K562 (cell line): Measurements from ENCODE around the gene CNTRL. TPM values are rescaled to one million over a fixed set of nuclear protein-coding genes. Genes with fewer than 3 reads are reported as not detected.

Experiments used
- E2F3 ChIP-seq: fragments of 250-450 bp; sonication (Bioruptor Pico); IDR thresholded peaks from 2 replicates; pipeline ENCODE4 v1.4.0; 2020; ENCODE audit warnings: mild to moderate bottlenecking
- MED1 ChIP-seq: sonication (generic); formaldehyde crosslinking; IDR thresholded peaks from 2 replicates; pipeline ENCODE4 v1.8.1; 2023; ENCODE audit warnings: missing genetic modification reagents, borderline replicate concordance
- STAT5B ChIP-seq: fragments of 250-450 bp; sonication (Bioruptor Pico); IDR thresholded peaks from 2 replicates; pipeline ENCODE4 v1.8.0; 2021; ENCODE audit warnings: mild to moderate bottlenecking, inconsistent platforms
- ZNF217 ChIP-seq: sonication (generic); formaldehyde crosslinking; IDR thresholded peaks from 2 replicates; pipeline ENCODE4 v1.8.0; 2022; ENCODE audit warnings: mild to moderate bottlenecking, missing genetic modification reagents
- ZNF41 ChIP-seq: fragments of 250-450 bp; sonication (Bioruptor Pico); conservative IDR thresholded peaks from 2 replicates; pipeline ENCODE4 v1.4.0; 2020; ENCODE audit warnings: mild to moderate bottlenecking
- polyA plus RNA-seq, 8 experiments: library from polyadenylated mRNA; depleted of rRNA in 4 of 8; stranded (reverse) in 5 of 8; unstranded in 3 of 8; fragments of >200 nt; fragmentation: Nextera tagmentation in 2 of 8; fragmentation: Illumina TruSeq in 1 of 8; extraction: Ambion mirVana in 2 of 8; extraction: Trizol in 1 of 8; gene quantifications; 2 replicates each; pipeline versions ENCODE4 v1.2.1 to v1.2.3, GENCODE V29; 2011 to 2014; ENCODE audit warnings: inconsistent platforms in 1 of 8, missing spikeins in 1 of 8
- total RNA-seq, 7 experiments: library from RNA; depleted of rRNA in 6 of 7; stranded (reverse); fragments of >200 nt in 6 of 7; fragmentation: Illumina TruSeq in 2 of 7; extraction: Trizol in 2 of 7; gene quantifications; 2 replicates each; pipeline versions ENCODE4 v1.2.1 to v1.2.3, GENCODE V29; 2011 to 2021; ENCODE audit warnings: low replicate concordance in 1 of 7
- TF ChIP-seq, protein P1 (sequence below), 2 experiments: fragments of 450-650 bp; IDR thresholded peaks; 2 replicates each; pipeline ENCODE4 v1.6.1; 2018; ENCODE audit warnings: mild to moderate bottlenecking in 2 of 2, low read depth in 1 of 2; ENCODE audit not compliant: partially characterized antibody in 2 of 2
- TF ChIP-seq, protein P2 (sequence below): IDR thresholded peaks from 3 replicates; pipeline ENCODE4 v1.6.1; 2011; ENCODE audit warnings: borderline replicate concordance, mild to moderate bottlenecking, moderate library complexity; ENCODE audit not compliant: insufficient read length; ENCODE audit errors: extremely low read depth
- TF ChIP-seq, protein P3 (sequence below): fragments of 450-650 bp; IDR thresholded peaks from 2 replicates; pipeline ENCODE4 v1.6.1; 2018; ENCODE audit warnings: mild to moderate bottlenecking, low read depth; ENCODE audit not compliant: partially characterized antibody
- TF ChIP-seq, protein P4 (sequence below): sonication (generic); formaldehyde crosslinking; IDR thresholded peaks from 2 replicates; pipeline ENCODE4 v1.8.0; 2022; ENCODE audit warnings: mild to moderate bottlenecking, missing genetic modification reagents

Gene CNTRL
- total and polyA plus RNA-seq, 9 of the 15 experiments (the other 6 are each of a cell fraction or from before 2014, with no cell fraction given) = 9.2 to 28.9 (median 20.5) TPM

DNA sequence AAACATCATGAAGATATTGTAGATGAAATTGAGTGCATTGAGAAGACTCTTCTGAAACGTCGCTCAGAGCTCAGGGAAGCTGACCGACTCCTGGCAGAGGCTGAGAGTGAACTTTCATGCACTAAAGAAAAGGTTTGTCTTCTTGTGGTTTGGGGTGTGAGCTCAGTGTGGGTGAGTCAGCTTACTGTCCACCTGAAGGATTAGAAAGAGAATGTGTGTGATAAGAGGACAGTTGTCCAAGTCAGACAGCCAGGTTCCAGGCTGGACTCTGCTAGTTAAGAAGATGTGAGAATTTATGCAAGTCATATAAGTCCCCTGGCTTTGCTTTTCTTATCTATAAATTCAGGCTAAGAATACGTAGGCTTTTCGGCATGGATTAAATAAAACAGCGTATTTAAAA, 80.0 kb downstream of the CNTRL start (continued):
- TF ChIP-seq E2F3 (CRISPR knock-in tag) = no peak
- TF ChIP-seq ZNF41 (CRISPR knock-in tag) = no peak
- TF ChIP-seq, protein P1, sequence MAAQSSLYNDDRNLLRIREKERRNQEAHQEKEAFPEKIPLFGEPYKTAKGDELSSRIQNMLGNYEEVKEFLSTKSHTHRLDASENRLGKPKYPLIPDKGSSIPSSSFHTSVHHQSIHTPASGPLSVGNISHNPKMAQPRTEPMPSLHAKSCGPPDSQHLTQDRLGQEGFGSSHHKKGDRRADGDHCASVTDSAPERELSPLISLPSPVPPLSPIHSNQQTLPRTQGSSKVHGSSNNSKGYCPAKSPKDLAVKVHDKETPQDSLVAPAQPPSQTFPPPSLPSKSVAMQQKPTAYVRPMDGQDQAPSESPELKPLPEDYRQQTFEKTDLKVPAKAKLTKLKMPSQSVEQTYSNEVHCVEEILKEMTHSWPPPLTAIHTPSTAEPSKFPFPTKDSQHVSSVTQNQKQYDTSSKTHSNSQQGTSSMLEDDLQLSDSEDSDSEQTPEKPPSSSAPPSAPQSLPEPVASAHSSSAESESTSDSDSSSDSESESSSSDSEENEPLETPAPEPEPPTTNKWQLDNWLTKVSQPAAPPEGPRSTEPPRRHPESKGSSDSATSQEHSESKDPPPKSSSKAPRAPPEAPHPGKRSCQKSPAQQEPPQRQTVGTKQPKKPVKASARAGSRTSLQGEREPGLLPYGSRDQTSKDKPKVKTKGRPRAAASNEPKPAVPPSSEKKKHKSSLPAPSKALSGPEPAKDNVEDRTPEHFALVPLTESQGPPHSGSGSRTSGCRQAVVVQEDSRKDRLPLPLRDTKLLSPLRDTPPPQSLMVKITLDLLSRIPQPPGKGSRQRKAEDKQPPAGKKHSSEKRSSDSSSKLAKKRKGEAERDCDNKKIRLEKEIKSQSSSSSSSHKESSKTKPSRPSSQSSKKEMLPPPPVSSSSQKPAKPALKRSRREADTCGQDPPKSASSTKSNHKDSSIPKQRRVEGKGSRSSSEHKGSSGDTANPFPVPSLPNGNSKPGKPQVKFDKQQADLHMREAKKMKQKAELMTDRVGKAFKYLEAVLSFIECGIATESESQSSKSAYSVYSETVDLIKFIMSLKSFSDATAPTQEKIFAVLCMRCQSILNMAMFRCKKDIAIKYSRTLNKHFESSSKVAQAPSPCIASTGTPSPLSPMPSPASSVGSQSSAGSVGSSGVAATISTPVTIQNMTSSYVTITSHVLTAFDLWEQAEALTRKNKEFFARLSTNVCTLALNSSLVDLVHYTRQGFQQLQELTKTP (IDR thresholded peaks at IDR 0.05; ENCODE audit: low read depth in 1 of 2, partially characterized antibody in 2 of 2) = no peak
- no peak for TF ChIP-seq STAT5B (CRISPR knock-in tag)
- TF ChIP-seq, protein P2, sequence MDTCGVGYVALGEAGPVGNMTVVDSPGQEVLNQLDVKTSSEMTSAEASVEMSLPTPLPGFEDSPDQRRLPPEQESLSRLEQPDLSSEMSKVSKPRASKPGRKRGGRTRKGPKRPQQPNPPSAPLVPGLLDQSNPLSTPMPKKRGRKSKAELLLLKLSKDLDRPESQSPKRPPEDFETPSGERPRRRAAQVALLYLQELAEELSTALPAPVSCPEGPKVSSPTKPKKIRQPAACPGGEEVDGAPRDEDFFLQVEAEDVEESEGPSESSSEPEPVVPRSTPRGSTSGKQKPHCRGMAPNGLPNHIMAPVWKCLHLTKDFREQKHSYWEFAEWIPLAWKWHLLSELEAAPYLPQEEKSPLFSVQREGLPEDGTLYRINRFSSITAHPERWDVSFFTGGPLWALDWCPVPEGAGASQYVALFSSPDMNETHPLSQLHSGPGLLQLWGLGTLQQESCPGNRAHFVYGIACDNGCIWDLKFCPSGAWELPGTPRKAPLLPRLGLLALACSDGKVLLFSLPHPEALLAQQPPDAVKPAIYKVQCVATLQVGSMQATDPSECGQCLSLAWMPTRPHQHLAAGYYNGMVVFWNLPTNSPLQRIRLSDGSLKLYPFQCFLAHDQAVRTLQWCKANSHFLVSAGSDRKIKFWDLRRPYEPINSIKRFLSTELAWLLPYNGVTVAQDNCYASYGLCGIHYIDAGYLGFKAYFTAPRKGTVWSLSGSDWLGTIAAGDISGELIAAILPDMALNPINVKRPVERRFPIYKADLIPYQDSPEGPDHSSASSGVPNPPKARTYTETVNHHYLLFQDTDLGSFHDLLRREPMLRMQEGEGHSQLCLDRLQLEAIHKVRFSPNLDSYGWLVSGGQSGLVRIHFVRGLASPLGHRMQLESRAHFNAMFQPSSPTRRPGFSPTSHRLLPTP = no peak
- TF ChIP-seq, protein P3, sequence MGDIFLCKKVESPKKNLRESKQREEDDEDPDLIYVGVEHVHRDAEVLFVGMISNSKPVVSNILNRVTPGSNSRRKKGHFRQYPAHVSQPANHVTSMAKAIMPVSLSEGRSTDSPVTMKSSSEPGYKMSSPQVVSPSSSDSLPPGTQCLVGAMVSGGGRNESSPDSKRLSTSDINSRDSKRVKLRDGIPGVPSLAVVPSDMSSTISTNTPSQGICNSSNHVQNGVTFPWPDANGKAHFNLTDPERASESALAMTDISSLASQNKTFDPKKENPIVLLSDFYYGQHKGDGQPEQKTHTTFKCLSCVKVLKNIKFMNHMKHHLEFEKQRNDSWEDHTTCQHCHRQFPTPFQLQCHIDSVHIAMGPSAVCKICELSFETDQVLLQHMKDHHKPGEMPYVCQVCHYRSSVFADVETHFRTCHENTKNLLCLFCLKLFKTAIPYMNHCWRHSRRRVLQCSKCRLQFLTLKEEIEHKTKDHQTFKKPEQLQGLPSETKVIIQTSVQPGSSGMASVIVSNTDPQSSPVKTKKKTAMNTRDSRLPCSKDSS = no peak
- TF ChIP-seq MED1 (CRISPR knock-in tag) = no peak
- TF ChIP-seq, protein P4, sequence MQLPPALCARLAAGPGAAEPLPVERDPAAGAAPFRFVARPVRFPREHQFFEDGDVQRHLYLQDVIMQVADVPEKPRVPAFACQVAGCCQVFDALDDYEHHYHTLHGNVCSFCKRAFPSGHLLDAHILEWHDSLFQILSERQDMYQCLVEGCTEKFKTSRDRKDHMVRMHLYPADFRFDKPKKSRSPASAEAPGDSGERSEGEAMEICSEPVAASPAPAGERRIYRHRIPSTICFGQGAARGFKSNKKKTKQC (CRISPR knock-in tag) = no peak
- no peak for TF ChIP-seq ZNF217
